ENCODE results near the gene TCP1. TPM values are rescaled to one million over a fixed set of nuclear protein-coding genes. Genes with fewer than 3 reads are reported as not detected.

The TCP1 gene
- total and polyA plus RNA-seq, 2 of the 8 experiments (the other 6 are each of a cell fraction or from before 2014, with no cell fraction given), result 117 to 348 TPM

DNA sequence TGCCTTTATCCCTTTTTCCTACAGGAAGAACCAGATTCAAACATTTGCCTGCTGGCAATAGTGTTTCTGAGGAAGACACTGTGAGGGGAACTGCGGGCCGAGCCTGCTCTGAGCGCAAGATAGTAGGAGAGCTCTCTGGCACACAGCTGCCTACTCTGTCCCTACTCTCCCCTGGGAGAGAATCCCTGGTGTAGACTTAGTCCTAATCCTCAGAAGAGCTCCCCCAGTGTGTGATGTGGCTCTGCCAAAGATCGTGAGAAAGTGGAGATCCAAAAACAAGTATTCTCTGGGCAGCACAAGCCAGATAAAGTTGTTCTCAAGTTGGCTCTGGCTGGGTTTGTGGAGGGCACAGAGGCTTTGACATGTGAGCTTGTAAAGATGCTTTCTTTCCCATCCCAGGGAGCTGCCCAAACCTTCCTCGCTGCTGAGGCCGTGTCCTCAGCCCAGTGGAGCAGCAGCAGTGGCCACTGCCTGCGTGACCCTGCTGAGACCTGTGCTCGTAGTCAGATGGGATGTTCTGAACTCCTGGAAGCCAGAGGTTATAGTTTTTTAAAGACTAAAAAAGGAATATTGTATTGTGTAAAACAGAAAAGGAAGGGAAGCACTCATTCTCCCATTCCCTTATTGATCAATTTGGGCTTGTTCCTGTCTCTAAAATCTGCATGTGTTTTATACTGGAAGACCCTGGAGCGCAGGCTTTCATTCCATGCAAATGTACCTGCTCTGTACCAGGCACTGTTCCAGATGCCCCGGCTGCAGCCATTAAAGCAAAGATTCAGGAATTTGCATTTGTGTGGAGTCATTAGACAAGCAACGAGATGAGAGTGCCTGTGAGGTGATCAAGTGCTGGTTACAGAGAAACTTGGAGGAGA is 41.3 kb upstream of the TCP1 start:
- Histone ChIP-seq H3K14ac (ENCODE audit: insufficient read length) (no peak overlapping the region), H3K4me3 (ENCODE audit: extremely low read depth in 1 of 4, insufficient read depth in 2 of 4, low read depth in 3 of 4, low read length in 4 of 4) (no peak overlapping the region), H3K79me1 (ENCODE audit: low read depth, low read length) (no peaks in the 10 kb centered on the region), H4K20me1 (replicated peaks in 1 of 2; ENCODE audit: control insufficient read depth in 1 of 2, insufficient read depth in 2 of 2, low read length in 2 of 2) (no peaks in the 10 kb centered on the region), H2BK5ac (ENCODE audit: low read depth, low read length) (peak overlapping the region; percentile 69; the same call in 1 of the 2 replicates), H3K4me2 (ENCODE audit: insufficient read depth in 1 of 2, low read depth in 2 of 2, low read length in 2 of 2) (peak overlapping the region in 1 of 2 experiments; percentile 54; a peak in 2 of 4 replicates), H2BK12ac (ENCODE audit: low read depth, low read length) (peak overlapping the region; percentile 77; the same call in 1 of the 2 replicates), H2BK120ac (replicated peaks; ENCODE audit: low read depth, low read length) (peak overlapping the region; percentile 27), H3K4ac (replicated peaks; ENCODE audit: insufficient read length, low read depth, low read length) (peak overlapping the region; percentile 44), H3K36me3 (ENCODE audit: control insufficient read depth in 2 of 4, insufficient read depth in 4 of 4, low read length in 3 of 4) (no peaks in the 10 kb centered on the region), H3K56ac (replicated peaks; ENCODE audit: insufficient read length, low read depth, low read length) (no peak overlapping the region), H3K9ac (replicated peaks in 1 of 4; ENCODE audit: extremely low read depth in 1 of 4, low read depth in 3 of 4, low read length in 3 of 4) (no peak overlapping the region), H2BK15ac (ENCODE audit: low read length) (no peak overlapping the region), H4K5ac (ENCODE audit: insufficient read length, low read depth, low read length) (no peak overlapping the region), H3K27ac (ENCODE audit: low read depth, low read length) (no peak overlapping the region), H3K27me3 (replicated peaks in 1 of 4; ENCODE audit: control insufficient read depth in 3 of 4, extremely low read depth in 1 of 4, insufficient read depth in 3 of 4, low read length in 3 of 4) (no peaks in the 10 kb centered on the region; a peak in 1 of 7 replicates), H3K23ac (ENCODE audit: insufficient read length) (no peak overlapping the region), H4K91ac (replicated peaks; ENCODE audit: insufficient read length, low read length) (peak overlapping the region; percentile 58), H3K9me3 (ENCODE audit: insufficient read depth in 2 of 2, low read depth in 1 of 2, low read length in 1 of 2) (no peaks in the 10 kb centered on the region; a peak in 1 of 4 replicates), H4K8ac (ENCODE audit: extremely low read depth, insufficient read depth, low read length) (peak overlapping the region; percentile 32; the same call in 1 of the 2 replicates), H3K23me2 (ENCODE audit: low read depth, low read length) (no peaks in the 10 kb centered on the region), H3K4me1 (replicated peaks in 1 of 4; ENCODE audit: control insufficient read depth in 3 of 4, insufficient read depth in 4 of 4, low read length in 3 of 4) (peaks cover 0 to 14% (median 6%) of the 10 kb centered on the region in 4 experiments; a peak in 5 of 7 replicates), H2AK5ac (ENCODE audit: low read depth, low read length) (0 out of 2 replicates have a peak overlapping the region, but pooled peaks have one; percentile 61), H3K79me2 (ENCODE audit: control insufficient read depth in 1 of 2, insufficient read depth in 2 of 2, low read length in 2 of 2) (no peaks in the 10 kb centered on the region), H2BK20ac (ENCODE audit: low read length) (peak overlapping the region; percentile 0; the same call in 1 of the 2 replicates), H2AFZ (ENCODE audit: low read length) (peak overlapping the region; percentile 35; the same call in 1 of the 2 replicates), H3K18ac (ENCODE audit: extremely low read depth, low read length) (peak overlapping the region; percentile 65; the same call in 1 of the 2 replicates)
- ChIA-PET POLR2A (ENCODE audit: partially characterized antibody) (interaction anchor here (1.1 to 1.8 kb wide), 4 partner anchors 12 to 104 kb away, joined by 3 to 7 read pairs (median 4); partner anchors contain the start of genes MRPL18, TCP1 and WTAP), CTCF (ENCODE audit: partially characterized antibody) (interaction anchor here (0.9 to 2.9 kb wide), 4 partner anchors 16 to 703 kb away, joined by 3 to 7 read pairs (median 3); no protein-coding TSS in a partner anchor)
- no peak for DNase-seq (ENCODE audit: low read depth in 1 of 2, low spot score in 2 of 2)
- FAIRE-seq, result no peak
- 81% methylated on average over 11 of the region's 11 CpGs; no CpG with 5 or more reads in 1 of the 2 experiments for WGBS, 2 experiments (ENCODE audit: extremely low coverage in 1 of 2, insufficient coverage in 1 of 2, insufficient read length in 1 of 2, insufficient replicate concordance in 2 of 2, low coverage in 1 of 2, low lambda C conversion rate in 2 of 2, missing lambda C conversion rate in 1 of 2)
- TF ChIP-seq HDAC2 (IDR thresholded peaks at IDR 0.05; ENCODE audit: borderline replicate concordance in 1 of 2, low read depth in 2 of 2, low read length in 2 of 2), result no peak
- TF ChIP-seq BCL11A (IDR thresholded peaks at IDR 0.05; ENCODE audit: low read depth in 2 of 2, low read length in 2 of 2), result no peak
- no peak for TF ChIP-seq RFX5 (IDR thresholded peaks at IDR 0.05; ENCODE audit: borderline replicate concordance, low read depth, low read length)
- no peak for TF ChIP-seq KDM5A (IDR thresholded peaks at IDR 0.05; ENCODE audit: low read length)
- no peak for TF ChIP-seq FOSL1 (IDR thresholded peaks at IDR 0.05; ENCODE audit: insufficient read depth, low read depth, low read length)
